WTC11 (cell line): ENCODE data around the gene TEP1. TPM values are rescaled to one million over a fixed set of nuclear protein-coding genes. Genes with fewer than 3 reads are reported as not detected.

ENCODE experiments used
- AR ChIP-seq: fragments of 250-450 bp; sonication (Bioruptor Pico); IDR thresholded peaks from 2 replicates; pipeline ENCODE4 v1.9.0; 2021; ENCODE audit warnings: mild to moderate bottlenecking
- CBFB ChIP-seq: sonication (generic); formaldehyde crosslinking; IDR thresholded peaks from 2 replicates; pipeline ENCODE4 v1.8.1; 2022; ENCODE audit warnings: mild to moderate bottlenecking, low read depth, missing genetic modification reagents
- EMX1 ChIP-seq: fragments of 250-450 bp; sonication (Bioruptor Pico); IDR thresholded peaks from 2 replicates; pipeline ENCODE4 v1.8.0; 2021; ENCODE audit warnings: mild to moderate bottlenecking
- ETV6 ChIP-seq: sonication (generic); formaldehyde crosslinking; IDR thresholded peaks from 2 replicates; pipeline ENCODE4 v1.8.1; 2022; ENCODE audit warnings: mild to moderate bottlenecking, missing genetic modification reagents
- FOXK1 ChIP-seq: sonication (generic); formaldehyde crosslinking; IDR thresholded peaks from 2 replicates; pipeline ENCODE4 v1.8.0; 2022; ENCODE audit warnings: mild to moderate bottlenecking, moderate library complexity, missing genetic modification reagents
- FOXP4 ChIP-seq: sonication (generic); formaldehyde crosslinking; IDR thresholded peaks from 2 replicates; pipeline ENCODE4 v1.8.0; 2022; ENCODE audit warnings: mild to moderate bottlenecking, missing genetic modification reagents
- GABPB1 ChIP-seq: sonication (generic); formaldehyde crosslinking; IDR thresholded peaks from 2 replicates; pipeline ENCODE4 v1.8.1; 2023; ENCODE audit warnings: mild to moderate bottlenecking, missing genetic modification reagents
- HMGXB4 ChIP-seq: sonication (generic); formaldehyde crosslinking; IDR thresholded peaks from 2 replicates; pipeline ENCODE4 v1.8.1; 2023; ENCODE audit warnings: mild to moderate bottlenecking, moderate library complexity, missing genetic modification reagents
- IRF1 ChIP-seq: sonication (generic); formaldehyde crosslinking; IDR thresholded peaks from 2 replicates; pipeline ENCODE4 v1.8.0; 2023; ENCODE audit warnings: missing genetic modification reagents
- IRF2 ChIP-seq: sonication (generic); formaldehyde crosslinking; IDR thresholded peaks from 2 replicates; pipeline ENCODE4 v1.8.0; 2022; ENCODE audit warnings: low read depth, missing genetic modification reagents, borderline replicate concordance
- NFATC4 ChIP-seq: fragments of 250-450 bp; sonication (Bioruptor Pico); IDR thresholded peaks from 2 replicates; pipeline ENCODE4 v1.9.0; 2021; ENCODE audit warnings: mild to moderate bottlenecking
- PRDM15 ChIP-seq: sonication (generic); formaldehyde crosslinking; IDR thresholded peaks from 2 replicates; pipeline ENCODE4 v1.8.0; 2022; ENCODE audit warnings: missing genetic modification reagents
- PRRX2 ChIP-seq: fragments of 250-450 bp; sonication (Bioruptor Pico); IDR thresholded peaks from 2 replicates; pipeline ENCODE4 v1.8.0; 2021; ENCODE audit warnings: mild to moderate bottlenecking
- SOX15 ChIP-seq: fragments of 250-450 bp; sonication (Bioruptor Pico); IDR thresholded peaks from 2 replicates; pipeline ENCODE4 v1.9.0; 2021; ENCODE audit warnings: mild to moderate bottlenecking
- SP1 ChIP-seq: sonication (generic); formaldehyde crosslinking; conservative IDR thresholded peaks from 2 replicates; pipeline ENCODE4 v1.8.1; 2022; ENCODE audit warnings: missing genetic modification reagents
- USF2 ChIP-seq: sonication (generic); formaldehyde crosslinking; IDR thresholded peaks from 2 replicates; pipeline ENCODE4 v1.8.1; 2023; ENCODE audit warnings: mild to moderate bottlenecking, missing genetic modification reagents, moderate library complexity
- ZNF121 ChIP-seq: sonication (generic); formaldehyde crosslinking; IDR thresholded peaks from 2 replicates; pipeline ENCODE4 v1.8.0; 2023; ENCODE audit warnings: missing genetic modification reagents
- ZNF512 ChIP-seq: sonication (generic); formaldehyde crosslinking; IDR thresholded peaks from 2 replicates; pipeline ENCODE4 v1.8.1; 2022; ENCODE audit warnings: missing genetic modification reagents, borderline replicate concordance
- ZNF532 ChIP-seq: fragments of 250-450 bp; sonication (Bioruptor Pico); IDR thresholded peaks from 2 replicates; pipeline ENCODE4 v1.9.0; 2021; ENCODE audit warnings: mild to moderate bottlenecking, borderline replicate concordance
- ZNF671 ChIP-seq: fragments of 250-450 bp; sonication (Bioruptor Pico); IDR thresholded peaks from 2 replicates; pipeline ENCODE4 v1.8.0; 2021; ENCODE audit warnings: mild to moderate bottlenecking
- total RNA-seq: library from RNA; stranded (reverse); gene quantifications from 3 replicates; pipeline ENCODE4 v1.2.3, GENCODE V29; 2021

Gene TEP1
- total RNA-seq, 1 experiment from 2014 or later: 16.0 TPM

GRCh38 chr14:20343092-20343861 lies 70.0 kb downstream of the TEP1 start, which contains the start of gene PARP2 (continued):
- TF ChIP-seq PRRX2 (CRISPR knock-in tag) (peak; percentile 93), FOXP4 (CRISPR knock-in tag) (peak; percentile 31; the same call in 1 of the 2 replicates), FOXK1 (CRISPR knock-in tag) (peak; percentile 88), HMGXB4 (CRISPR knock-in tag) (peak; percentile 81), NFATC4 (CRISPR knock-in tag) (peak; percentile 93), IRF1 (0 out of 2 replicates have a peak, but pooled peaks have one; percentile 39), USF2 (0 out of 2 replicates have a peak, but pooled peaks have one; percentile 5), SOX15 (CRISPR knock-in tag) (no peak), CBFB (CRISPR knock-in tag) (0 out of 2 replicates have a peak, but pooled peaks have one; percentile 80), ZNF121 (peak; percentile 10; the same call in 1 of the 2 replicates), ETV6 (peak; percentile 56; the same call in 1 of the 2 replicates), AR (peak; percentile 91), PRDM15 (CRISPR knock-in tag) (peak; percentile 27; the same call in 1 of the 2 replicates), EMX1 (CRISPR knock-in tag) (peak; percentile 96), ZNF512 (no peak), SP1 (CRISPR knock-in tag) (peak; percentile 62), IRF2 (no peak), ZNF671 (peak; percentile 89; the same call in 1 of the 2 replicates), ZNF532 (peak; percentile 88), GABPB1 (CRISPR knock-in tag) (peak; percentile 62)
